HTR-8/SVneo (cell line): ENCODE results near the gene CD300H.

Experiments
- DNase-seq: peaks from one replicate; pipeline ENCODE4 v3.0.0; 2011; ENCODE audit warnings: low spot score, mixed read lengths; ENCODE audit not compliant: insufficient read length
- FAIRE-seq: peaks from 2 replicates; lab custom pipeline; 2011; peaks lifted over from hg19 to GRCh38; lab: Jason Lieb, UNC

Gene CD300H

DNA sequence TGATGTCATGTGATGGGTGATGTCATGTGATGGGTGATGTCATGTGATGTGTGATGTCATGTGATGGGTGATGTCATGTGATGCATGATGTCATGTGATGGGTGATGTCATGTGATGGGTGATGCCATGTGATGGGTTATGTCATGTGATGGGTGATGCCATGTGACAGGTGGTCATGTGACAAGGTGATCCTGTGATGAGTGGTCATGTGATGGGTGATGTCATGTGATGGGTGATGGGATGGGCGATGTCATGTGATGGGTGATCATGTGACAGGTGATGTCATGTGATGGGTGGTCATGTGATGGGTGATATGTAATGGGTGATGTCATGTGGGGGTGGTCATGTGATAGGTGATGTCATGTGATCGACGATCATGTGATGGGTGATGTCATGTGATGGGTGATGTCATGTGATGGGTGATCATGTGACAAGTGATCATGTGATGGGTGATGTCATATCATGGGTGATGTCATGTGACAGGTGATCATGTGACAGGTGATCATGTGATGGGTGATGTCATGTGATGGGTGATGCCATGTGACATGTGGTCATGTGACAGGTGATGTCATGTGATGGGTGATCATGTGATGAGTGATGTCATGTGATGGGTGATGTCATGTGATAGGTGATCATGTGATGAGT lies 53.2 kb downstream of the CD300H start:
- DNase-seq, result no peak

GRCh38 chr17:74512624-74513091 lies 54.7 kb downstream of the CD300H start:
- FAIRE-seq (no peak), DNase-seq (no peak)

More for the DNA sequence above, 53.2 kb downstream of the CD300H start:
- FAIRE-seq, result peak; percentile 99

DNA sequence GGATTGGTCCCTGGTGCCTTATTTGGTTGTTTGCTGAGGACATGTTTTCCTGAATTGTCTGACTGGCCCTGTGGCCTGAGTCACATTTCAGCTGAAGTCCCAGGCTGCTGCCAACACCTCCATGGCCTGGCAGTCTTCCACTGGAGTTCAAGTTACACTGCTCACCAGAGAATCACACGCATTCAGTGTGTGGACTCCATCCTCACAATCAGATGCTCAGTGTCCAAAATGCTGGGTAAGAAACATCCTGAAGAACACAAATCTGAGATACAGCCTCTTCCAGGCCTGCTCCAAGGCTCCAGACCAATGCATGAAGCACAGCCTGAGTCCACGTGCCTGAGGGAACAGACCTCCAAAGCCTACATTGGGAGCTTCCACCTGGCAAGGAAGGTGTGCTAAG lies 55.3 kb downstream of the CD300H start:
- DNase-seq, result no peak
- FAIRE-seq, result no peak
